ENCODE measurements around the gene FILIP1.

The FILIP1 gene

GRCh38 chr6:75345413-75345812 lies 148.2 kb downstream of the FILIP1 start:
- DNase-seq: no peak

GRCh38 chr6:75344455-75344854 lies 149.1 kb downstream of the FILIP1 start:
- no peak for DNase-seq

GRCh38 chr6:75344021-75344420 lies 149.6 kb downstream of the FILIP1 start:
- no peak for DNase-seq

- no peak for DNase-seq
These were observed 155.6 kb downstream of the FILIP1 start for GRCh38 chr6:75337835-75338580.

GRCh38 chr6:75334266-75335040 lies 159.1 kb downstream of the FILIP1 start:
- DNase-seq: peak in 1 of 58 donors; percentile 1

- no peak for DNase-seq
These were observed 159.9 kb downstream of the FILIP1 start for GRCh38 chr6:75333676-75334200.

- no peak for DNase-seq
These were observed 162.4 kb downstream of the FILIP1 start for GRCh38 chr6:75331151-75331550.

GRCh38 chr6:75329703-75330102 lies 163.9 kb downstream of the FILIP1 start:
- DNase-seq: no peak

GRCh38 chr6:75327807-75328206 lies 165.8 kb downstream of the FILIP1 start:
- DNase-seq: no peak

GRCh38 chr6:75326557-75327258 lies 166.9 kb downstream of the FILIP1 start:
- DNase-seq: no peak

- no peak for DNase-seq
These were observed 174.7 kb downstream of the FILIP1 start for GRCh38 chr6:75318900-75319299.

GRCh38 chr6:75317503-75318206 lies 175.9 kb downstream of the FILIP1 start:
- DNase-seq: no peak

- DNase-seq: no peak
These were observed 177.6 kb downstream of the FILIP1 start for GRCh38 chr6:75315978-75316377.

- no peak for DNase-seq
These were observed 185.2 kb downstream of the FILIP1 start for GRCh38 chr6:75308250-75308988.

GRCh38 chr6:75307364-75308004 lies 186.1 kb downstream of the FILIP1 start:
- DNase-seq: no peak

GRCh38 chr6:75306064-75306463 lies 187.5 kb downstream of the FILIP1 start:
- DNase-seq: no peak

- DNase-seq: no peak
These were observed 188.0 kb downstream of the FILIP1 start for GRCh38 chr6:75305573-75305972.

- DNase-seq: no peak
These were observed 191.3 kb downstream of the FILIP1 start for GRCh38 chr6:75302280-75302679.

- DNase-seq: no peak
These were observed 192.1 kb downstream of the FILIP1 start for GRCh38 chr6:75301537-75301936.

GRCh38 chr6:75301088-75301487 lies 192.5 kb downstream of the FILIP1 start:
- no peak for DNase-seq

Data from anterior cingulate cortex (tissue), 58 donors.